Keratinocyte (primary cell): ENCODE measurements around the gene SLC35G1. TPM values are rescaled to one million over a fixed set of nuclear protein-coding genes. Genes with fewer than 3 reads are reported as not detected.

Source experiments
- DNase-seq: peaks from one replicate; pipeline ENCODE4 v3.0.0-alpha.2; 2011; ENCODE audit warnings: low read depth, missing footprints, low spot score
- FAIRE-seq: peaks from 2 replicates; lab custom pipeline; 2011; peaks lifted over from hg19 to GRCh38; lab: Jason Lieb, UNC
- H2AFZ ChIP-seq: 2 replicates; pipeline ENCODE4 v1.6.0; 2012; ENCODE audit warnings: low read length, control low read depth, inconsistent platforms; ENCODE audit not compliant: control insufficient read depth
- H3K27ac ChIP-seq: 2 replicates; pipeline ENCODE4 v1.5.1; 2011; ENCODE audit warnings: low read length; ENCODE audit not compliant: control insufficient read depth, insufficient read depth
- H3K27me3 ChIP-seq: 3 replicates; pipeline ENCODE4 v1.6.0; 2011; ENCODE audit warnings: low read length; ENCODE audit not compliant: control insufficient read depth, insufficient read depth; ENCODE audit errors: extremely low read depth
- H3K36me3 ChIP-seq, 2 experiments: 2 replicates in 1 of 2; 3 replicates in 1 of 2; pipeline ENCODE4 v1.5.1; 2011; ENCODE audit warnings: low read length in 2 of 2, mild to moderate bottlenecking in 1 of 2; ENCODE audit not compliant: control insufficient read depth in 2 of 2, insufficient read depth in 2 of 2; ENCODE audit errors: extremely low read depth in 1 of 2
- H3K4me1 ChIP-seq: 3 replicates; pipeline ENCODE4 v1.5.1; 2011; ENCODE audit warnings: low read length; ENCODE audit not compliant: control insufficient read depth, insufficient read depth; ENCODE audit errors: extremely low read depth
- H3K4me2 ChIP-seq: 3 replicates; pipeline ENCODE4 v1.6.0; 2011; ENCODE audit warnings: low read depth, low read length; ENCODE audit not compliant: control insufficient read depth, insufficient read depth; ENCODE audit errors: extremely low read depth
- H3K4me3 ChIP-seq, 3 experiments: fragments of 200-600 bp in 1 of 3; sonication (generic) in 1 of 3; 2 replicates in 2 of 3; 3 replicates in 1 of 3; pipeline ENCODE4 v1.5.1; 2011 to 2016; ENCODE audit warnings: low read length in 3 of 3, mild to moderate bottlenecking in 3 of 3, control low read depth in 2 of 3, inconsistent platforms in 1 of 3, low read depth in 1 of 3, mixed read lengths in 1 of 3, mixed run types in 1 of 3, moderate library complexity in 1 of 3; ENCODE audit not compliant: control insufficient read depth in 2 of 3, insufficient read depth in 2 of 3; ENCODE audit errors: extremely low read depth in 1 of 3
- H3K79me2 ChIP-seq: 2 replicates; pipeline ENCODE4 v1.6.0; 2012; ENCODE audit warnings: low read length; ENCODE audit not compliant: control insufficient read depth, insufficient read depth
- H3K9ac ChIP-seq: 3 replicates; pipeline ENCODE4 v1.6.0; 2011; ENCODE audit warnings: low read length; ENCODE audit not compliant: control insufficient read depth, insufficient read depth; ENCODE audit errors: extremely low read depth
- H3K9me1 ChIP-seq: 3 replicates; pipeline ENCODE4 v1.6.0; 2011; ENCODE audit warnings: low read length; ENCODE audit not compliant: control insufficient read depth, insufficient read depth; ENCODE audit errors: extremely low read depth
- H3K9me3 ChIP-seq: 2 replicates; pipeline ENCODE4 v1.5.1; 2012; ENCODE audit warnings: low read depth, low read length; ENCODE audit not compliant: control insufficient read depth
- H4K20me1 ChIP-seq: 3 replicates; pipeline ENCODE4 v1.6.0; 2011; ENCODE audit warnings: low read length; ENCODE audit not compliant: control insufficient read depth, insufficient read depth; ENCODE audit errors: extremely low read depth
- EZH2 ChIP-seq: IDR thresholded peaks from one replicate; pipeline ENCODE4 v1.6.1; 2012; ENCODE audit warnings: inconsistent platforms, mild to moderate bottlenecking, low read length, moderate library complexity
- dilution Hi-C: fragments of 300-500 bp; cut with MboI; formaldehyde crosslinking; loops from one replicate; pipeline ENCODE4 v1.7.0; 2020; ENCODE audit warnings: low sequenced_read_pairs; ENCODE audit not compliant: extremely low pct_ligation_motif_present
- polyA plus RNA-seq, 5 experiments: library from polyadenylated mRNA; depleted of rRNA in 3 of 5; stranded (reverse) in 3 of 5; stranded (forward) in 1 of 5; unstranded in 1 of 5; fragments of >200 nt; gene quantifications; 1 replicate in 1 of 5; 2 replicates in 3 of 5; 3 replicates in 1 of 5; pipeline versions ENCODE4 v1.2.1 to v1.2.3, GENCODE V29; 2011 to 2012; ENCODE audit warnings: missing spikeins in 2 of 5, low read depth in 1 of 5, low replicate concordance in 1 of 5
- TF ChIP-seq, protein P1 (sequence below), 3 experiments: IDR thresholded peaks in 1 of 3; conservative IDR thresholded peaks in 1 of 3; optimal IDR thresholded peaks in 1 of 3; 2 replicates in 2 of 3; 3 replicates in 1 of 3; pipeline versions ENCODE3 to v1.5.1; 2011; ENCODE audit warnings: low read length in 3 of 3, mild to moderate bottlenecking in 3 of 3, moderate library complexity in 2 of 3, control low read depth in 1 of 3, inconsistent platforms in 1 of 3; ENCODE audit not compliant: insufficient read depth in 2 of 3; ENCODE audit errors: extremely low read depth in 1 of 3

Gene SLC35G1
- polyA plus RNA-seq, 1 donor (not counting 4 experiments of a cell fraction or from before 2014, with no cell fraction given) = 5.9 TPM

DNA sequence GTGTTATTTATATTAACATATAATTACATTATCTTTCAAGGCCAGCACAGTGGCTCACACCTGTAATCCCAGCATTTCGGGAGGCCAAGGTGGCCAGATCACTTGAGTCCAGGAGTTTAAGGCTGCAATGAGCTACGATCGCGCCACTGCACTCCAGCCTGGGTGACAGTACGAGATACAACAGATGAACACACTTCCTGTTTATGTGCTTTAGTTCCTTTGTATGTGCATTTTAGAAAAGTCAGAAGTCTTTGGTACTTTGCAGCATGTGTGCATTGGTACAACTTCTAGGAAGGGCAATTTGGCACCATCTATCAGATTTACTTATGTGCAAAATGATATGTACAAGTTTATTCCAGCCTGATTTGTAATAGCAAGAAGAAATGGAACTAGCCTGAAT is 13.3 kb downstream of the SLC35G1 start:
- Histone ChIP-seq H3K9me1 (no peaks in the 10 kb centered on the region), H3K4me2 (no peak overlapping the region), H3K79me2 (no peaks in the 10 kb centered on the region), H2AFZ (no peak overlapping the region), H4K20me1 (no peaks in the 10 kb centered on the region), H3K9me3 (no peaks in the 10 kb centered on the region), H3K4me3 (no peak overlapping the region), H3K4me1 (no peaks in the 10 kb centered on the region), H3K9ac (no peak overlapping the region), H3K36me3 (peaks cover 0 to 1% of the 10 kb centered on the region in 2 experiments), H3K27ac (no peak overlapping the region), H3K27me3 (no peaks in the 10 kb centered on the region)
- TF ChIP-seq EZH2 = no peak
- TF ChIP-seq, protein P1, sequence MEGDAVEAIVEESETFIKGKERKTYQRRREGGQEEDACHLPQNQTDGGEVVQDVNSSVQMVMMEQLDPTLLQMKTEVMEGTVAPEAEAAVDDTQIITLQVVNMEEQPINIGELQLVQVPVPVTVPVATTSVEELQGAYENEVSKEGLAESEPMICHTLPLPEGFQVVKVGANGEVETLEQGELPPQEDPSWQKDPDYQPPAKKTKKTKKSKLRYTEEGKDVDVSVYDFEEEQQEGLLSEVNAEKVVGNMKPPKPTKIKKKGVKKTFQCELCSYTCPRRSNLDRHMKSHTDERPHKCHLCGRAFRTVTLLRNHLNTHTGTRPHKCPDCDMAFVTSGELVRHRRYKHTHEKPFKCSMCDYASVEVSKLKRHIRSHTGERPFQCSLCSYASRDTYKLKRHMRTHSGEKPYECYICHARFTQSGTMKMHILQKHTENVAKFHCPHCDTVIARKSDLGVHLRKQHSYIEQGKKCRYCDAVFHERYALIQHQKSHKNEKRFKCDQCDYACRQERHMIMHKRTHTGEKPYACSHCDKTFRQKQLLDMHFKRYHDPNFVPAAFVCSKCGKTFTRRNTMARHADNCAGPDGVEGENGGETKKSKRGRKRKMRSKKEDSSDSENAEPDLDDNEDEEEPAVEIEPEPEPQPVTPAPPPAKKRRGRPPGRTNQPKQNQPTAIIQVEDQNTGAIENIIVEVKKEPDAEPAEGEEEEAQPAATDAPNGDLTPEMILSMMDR (optimal IDR thresholded peaks at IDR 0.05 in 1 of 3, IDR thresholded peaks at IDR 0.05 in 1 of 3, conservative IDR thresholded peaks at IDR 0.05 in 1 of 3; ENCODE audit: extremely low read depth in 1 of 3, insufficient read depth in 2 of 3, low read length in 3 of 3) = no peak
- dilution Hi-C loops = loop anchor here (25.0 kb wide), 1 partner anchor 405 kb away; no protein-coding TSS in a partner anchor
- DNase-seq = no peak
- FAIRE-seq = no peak

DNA sequence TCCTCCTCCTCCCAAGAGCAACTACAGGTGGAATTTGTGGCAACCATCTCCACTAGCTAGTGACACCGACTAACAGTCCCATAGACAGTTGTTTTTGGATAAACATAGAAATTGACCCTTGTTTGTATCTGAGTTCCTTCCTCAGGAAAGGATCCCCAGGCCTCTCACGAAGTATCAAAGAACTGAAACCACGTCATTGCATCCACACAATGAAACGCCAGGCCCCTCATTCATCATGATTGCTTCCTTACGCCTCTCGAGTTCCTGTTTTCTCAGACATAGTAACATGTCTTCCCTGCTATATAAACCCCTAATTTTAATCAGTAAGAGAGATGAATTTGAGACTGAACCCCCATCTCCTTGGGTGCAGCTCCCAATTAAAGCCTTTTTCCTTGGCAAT is 18.1 kb downstream of the SLC35G1 start:
- no peak for FAIRE-seq
- TF ChIP-seq EZH2 = no peak
- TF ChIP-seq, protein P1 (optimal IDR thresholded peaks at IDR 0.05 in 1 of 3, IDR thresholded peaks at IDR 0.05 in 1 of 3, conservative IDR thresholded peaks at IDR 0.05 in 1 of 3; ENCODE audit: extremely low read depth in 1 of 3, insufficient read depth in 2 of 3, low read length in 3 of 3) = no peak

More for the DNA sequence above, 18.1 kb downstream of the SLC35G1 start:
- Histone ChIP-seq H3K9ac (no peak overlapping the region), H3K4me2 (no peak overlapping the region), H3K9me1 (no peaks in the 10 kb centered on the region), H3K4me1 (no peaks in the 10 kb centered on the region), H2AFZ (no peak overlapping the region), H3K4me3 (no peak overlapping the region), H3K9me3 (no peaks in the 10 kb centered on the region), H4K20me1 (no peaks in the 10 kb centered on the region), H3K79me2 (no peaks in the 10 kb centered on the region), H3K27ac (no peak overlapping the region), H3K27me3 (no peaks in the 10 kb centered on the region), H3K36me3 (peaks cover 0 to 1% of the 10 kb centered on the region in 2 experiments)
- dilution Hi-C loops = loop anchor here (25.0 kb wide), 1 partner anchor 400 kb away; no protein-coding TSS in a partner anchor
- DNase-seq = no peak
